ENCODE measurements around the gene REEP1.

REEP1 gene

DNA sequence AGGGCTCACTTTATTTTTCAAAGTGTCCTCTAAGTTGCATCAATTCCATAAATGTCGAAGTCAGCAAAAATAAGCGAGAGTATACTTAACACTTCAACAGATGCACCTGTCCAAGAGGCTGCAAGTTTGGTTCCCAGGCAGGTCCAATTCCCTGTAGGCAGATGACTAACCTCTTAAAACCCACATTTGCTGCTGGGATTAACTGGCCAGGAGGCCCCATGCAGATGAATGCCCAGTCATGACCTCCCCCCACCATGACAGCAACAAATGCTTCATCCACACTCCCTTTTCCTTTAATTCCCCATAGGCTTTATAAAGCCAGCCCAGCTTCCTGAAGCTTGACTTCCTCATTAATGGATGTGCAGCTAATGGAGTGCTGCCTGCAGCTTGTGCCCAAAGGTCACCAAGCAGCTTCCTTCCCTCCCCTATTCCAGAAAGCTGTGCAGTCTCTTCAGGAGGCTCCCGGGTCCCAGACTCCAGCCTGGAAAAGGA, 35.7 kb downstream of the REEP1 start:
- Histone ChIP-seq H3K27ac (ENCODE audit: low read depth, low read length) (no peak overlapping the region), H3K36me3 (ENCODE audit: low read length) (no peaks in the 10 kb centered on the region), H3K9ac (ENCODE audit: low read length) (no peak overlapping the region), H2AFZ (ENCODE audit: low read depth, low read length, severe bottlenecking) (no peak overlapping the region), H3F3A (ENCODE audit: insufficient read depth) (no peaks in the 10 kb centered on the region), H3K9me3 (ENCODE audit: insufficient read depth, low read length) (no peaks in the 10 kb centered on the region), H4K20me1 (ENCODE audit: low read depth, low read length) (no peaks in the 10 kb centered on the region), H3K4me3 (ENCODE audit: insufficient read depth, low read length, poor library complexity, severe bottlenecking) (no peak overlapping the region), H3K27me3 (ENCODE audit: low read length) (no peaks in the 10 kb centered on the region), H3K79me2 (ENCODE audit: insufficient read depth, low read length) (no peaks in the 10 kb centered on the region), H3K4me2 (ENCODE audit: low read depth, low read length, poor library complexity, severe bottlenecking) (no peak overlapping the region), H3K9me2 (replicated peaks; ENCODE audit: insufficient read depth, low read length) (no peaks in the 10 kb centered on the region)
- TF ChIP-seq, protein P1, sequence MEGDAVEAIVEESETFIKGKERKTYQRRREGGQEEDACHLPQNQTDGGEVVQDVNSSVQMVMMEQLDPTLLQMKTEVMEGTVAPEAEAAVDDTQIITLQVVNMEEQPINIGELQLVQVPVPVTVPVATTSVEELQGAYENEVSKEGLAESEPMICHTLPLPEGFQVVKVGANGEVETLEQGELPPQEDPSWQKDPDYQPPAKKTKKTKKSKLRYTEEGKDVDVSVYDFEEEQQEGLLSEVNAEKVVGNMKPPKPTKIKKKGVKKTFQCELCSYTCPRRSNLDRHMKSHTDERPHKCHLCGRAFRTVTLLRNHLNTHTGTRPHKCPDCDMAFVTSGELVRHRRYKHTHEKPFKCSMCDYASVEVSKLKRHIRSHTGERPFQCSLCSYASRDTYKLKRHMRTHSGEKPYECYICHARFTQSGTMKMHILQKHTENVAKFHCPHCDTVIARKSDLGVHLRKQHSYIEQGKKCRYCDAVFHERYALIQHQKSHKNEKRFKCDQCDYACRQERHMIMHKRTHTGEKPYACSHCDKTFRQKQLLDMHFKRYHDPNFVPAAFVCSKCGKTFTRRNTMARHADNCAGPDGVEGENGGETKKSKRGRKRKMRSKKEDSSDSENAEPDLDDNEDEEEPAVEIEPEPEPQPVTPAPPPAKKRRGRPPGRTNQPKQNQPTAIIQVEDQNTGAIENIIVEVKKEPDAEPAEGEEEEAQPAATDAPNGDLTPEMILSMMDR (IDR thresholded peaks at IDR 0.05; ENCODE audit: insufficient read depth, low read length, poor library complexity, severe bottlenecking): no peak
- no peak for TF ChIP-seq EZH2phosphoT487 (conservative IDR thresholded peaks at IDR 0.05; ENCODE audit: low read length)

DNA sequence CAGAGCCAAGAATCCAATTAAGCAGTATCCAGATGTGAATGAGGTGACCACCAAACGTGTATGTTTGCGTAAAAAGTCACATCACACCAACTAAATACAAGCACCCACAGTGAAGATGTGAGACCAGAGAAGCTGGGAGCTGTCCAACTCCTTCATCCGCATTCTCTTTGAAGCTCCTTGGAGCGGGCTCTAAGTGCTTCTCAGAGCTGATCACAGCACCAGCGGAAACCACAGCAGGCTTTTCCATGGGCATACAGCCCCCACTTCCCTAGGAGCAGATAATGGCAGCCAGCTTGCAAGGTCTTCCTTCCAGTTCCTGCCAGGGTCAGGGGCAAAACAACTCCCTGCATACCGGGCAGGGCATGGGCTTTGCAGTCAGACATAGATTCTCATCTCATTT, 36.4 kb downstream of the REEP1 start:
- Histone ChIP-seq H3K27me3 (ENCODE audit: low read length) (no peaks in the 10 kb centered on the region), H3K9me3 (ENCODE audit: insufficient read depth, low read length) (no peaks in the 10 kb centered on the region), H2AFZ (ENCODE audit: low read depth, low read length, severe bottlenecking) (no peak overlapping the region), H3K79me2 (ENCODE audit: insufficient read depth, low read length) (no peaks in the 10 kb centered on the region), H3K4me3 (ENCODE audit: insufficient read depth, low read length, poor library complexity, severe bottlenecking) (no peak overlapping the region), H3F3A (ENCODE audit: insufficient read depth) (no peaks in the 10 kb centered on the region), H3K9me2 (replicated peaks; ENCODE audit: insufficient read depth, low read length) (no peaks in the 10 kb centered on the region), H3K4me2 (ENCODE audit: low read depth, low read length, poor library complexity, severe bottlenecking) (no peak overlapping the region), H4K20me1 (ENCODE audit: low read depth, low read length) (no peaks in the 10 kb centered on the region), H3K27ac (ENCODE audit: low read depth, low read length) (no peak overlapping the region), H3K9ac (ENCODE audit: low read length) (no peak overlapping the region), H3K36me3 (ENCODE audit: low read length) (no peaks in the 10 kb centered on the region)
- no peak for TF ChIP-seq EZH2phosphoT487 (conservative IDR thresholded peaks at IDR 0.05; ENCODE audit: low read length)

DNA sequence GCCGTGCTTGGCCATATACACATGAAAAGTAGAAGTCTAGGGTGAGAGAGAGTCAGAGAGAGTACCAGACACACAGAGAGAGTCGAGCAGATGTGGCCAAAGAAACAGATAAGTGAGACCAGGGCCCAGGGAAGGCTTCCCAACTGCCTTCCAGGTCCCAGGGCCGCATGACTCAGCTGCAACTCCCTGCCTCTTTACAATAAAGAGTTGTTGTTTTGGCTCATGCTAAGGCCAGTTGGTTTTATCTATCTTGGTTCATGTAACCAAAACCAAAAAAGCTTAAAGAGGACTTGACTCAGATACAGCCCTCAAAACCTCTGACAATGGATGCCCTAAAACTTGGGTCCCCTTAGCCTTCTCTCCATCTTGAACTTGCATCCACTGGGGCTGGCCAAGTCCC, 36.9 kb downstream of the REEP1 start:
- Histone ChIP-seq H3K9me3 (ENCODE audit: insufficient read depth, low read length) (no peaks in the 10 kb centered on the region), H3K79me2 (ENCODE audit: insufficient read depth, low read length) (no peaks in the 10 kb centered on the region), H3F3A (ENCODE audit: insufficient read depth) (no peaks in the 10 kb centered on the region), H3K9me2 (replicated peaks; ENCODE audit: insufficient read depth, low read length) (no peaks in the 10 kb centered on the region), H3K27me3 (ENCODE audit: low read length) (no peaks in the 10 kb centered on the region), H4K20me1 (ENCODE audit: low read depth, low read length) (no peaks in the 10 kb centered on the region), H2AFZ (ENCODE audit: low read depth, low read length, severe bottlenecking) (no peak overlapping the region), H3K4me3 (ENCODE audit: insufficient read depth, low read length, poor library complexity, severe bottlenecking) (no peak overlapping the region), H3K4me2 (ENCODE audit: low read depth, low read length, poor library complexity, severe bottlenecking) (no peak overlapping the region), H3K36me3 (ENCODE audit: low read length) (no peaks in the 10 kb centered on the region), H3K9ac (ENCODE audit: low read length) (no peak overlapping the region), H3K27ac (ENCODE audit: low read depth, low read length) (no peak overlapping the region)
- TF ChIP-seq EZH2phosphoT487 (conservative IDR thresholded peaks at IDR 0.05; ENCODE audit: low read length): no peak
- TF ChIP-seq, protein P1 (IDR thresholded peaks at IDR 0.05; ENCODE audit: insufficient read depth, low read length, poor library complexity, severe bottlenecking): no peak

DNA sequence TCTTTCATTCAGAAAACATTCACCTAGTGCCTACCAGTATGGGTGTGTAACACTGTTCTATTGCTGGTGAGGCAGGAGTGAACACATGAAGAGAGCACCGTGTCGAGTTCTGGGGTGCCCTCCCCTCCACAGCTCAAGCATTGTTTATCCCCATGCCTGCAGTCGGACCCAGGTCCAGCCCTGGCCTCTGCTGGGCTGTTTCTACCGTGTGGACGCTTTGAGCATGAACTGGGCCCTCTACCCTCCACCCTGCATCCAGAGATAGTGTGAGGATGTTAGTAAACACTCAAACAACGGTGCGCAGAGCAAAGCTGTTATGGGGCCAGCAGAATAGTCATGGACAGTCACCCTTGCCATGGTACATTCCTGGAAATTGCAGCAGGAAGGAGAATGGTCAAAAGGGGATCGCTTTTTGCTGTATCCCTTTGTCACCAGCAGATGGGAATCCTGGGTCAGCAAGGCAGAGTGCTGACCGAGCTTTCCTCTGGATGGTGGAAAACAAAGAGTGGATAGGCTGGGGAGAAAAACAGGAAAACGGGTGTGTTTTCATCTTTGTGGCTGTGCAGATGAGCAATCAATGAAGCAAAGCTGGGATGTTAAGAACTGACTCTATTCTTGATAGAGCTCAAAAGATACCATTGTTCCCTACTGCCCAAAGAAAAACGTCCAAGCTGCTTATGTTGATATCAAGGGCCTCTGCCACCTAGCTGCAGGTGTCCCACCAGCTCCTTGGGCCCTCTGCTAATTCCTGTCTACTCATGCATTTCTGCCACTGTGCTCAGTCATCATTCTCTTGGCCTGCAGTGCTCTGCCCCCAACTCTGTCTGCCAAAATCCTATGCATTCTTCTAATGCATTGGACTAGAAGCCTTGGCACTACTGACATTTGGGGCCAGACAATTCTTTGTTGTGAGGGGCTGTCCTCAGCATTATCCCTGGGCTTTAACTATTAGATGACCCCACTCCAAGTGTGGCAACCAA, 38.7 kb downstream of the REEP1 start:
- no peaks in the 10 kb centered on the region for H3F3A ChIP-seq (ENCODE audit: insufficient read depth)
- no peak overlapping the region for H3K27ac ChIP-seq (ENCODE audit: low read depth, low read length)
- H3K36me3 ChIP-seq (ENCODE audit: low read length): no peaks in the 10 kb centered on the region
- H3K9me3 ChIP-seq (ENCODE audit: insufficient read depth, low read length): no peaks in the 10 kb centered on the region
- H3K27me3 ChIP-seq (ENCODE audit: low read length): no peaks in the 10 kb centered on the region
- no peak overlapping the region for H3K4me3 ChIP-seq (ENCODE audit: insufficient read depth, low read length, poor library complexity, severe bottlenecking)
- H3K9ac ChIP-seq (ENCODE audit: low read length): no peak overlapping the region
- H3K79me2 ChIP-seq (ENCODE audit: insufficient read depth, low read length): no peaks in the 10 kb centered on the region
- H3K4me2 ChIP-seq (ENCODE audit: low read depth, low read length, poor library complexity, severe bottlenecking): no peak overlapping the region
- no peaks in the 10 kb centered on the region for H4K20me1 ChIP-seq (ENCODE audit: low read depth, low read length)
- H3K9me2 ChIP-seq (replicated peaks; ENCODE audit: insufficient read depth, low read length): no peaks in the 10 kb centered on the region
- no peak overlapping the region for H2AFZ ChIP-seq (ENCODE audit: low read depth, low read length, severe bottlenecking)
- no peak for TF ChIP-seq EZH2phosphoT487 (conservative IDR thresholded peaks at IDR 0.05; ENCODE audit: low read length)
- TF ChIP-seq, protein P1 (IDR thresholded peaks at IDR 0.05; ENCODE audit: insufficient read depth, low read length, poor library complexity, severe bottlenecking): no peak
